Activated CD8-positive, alpha-beta memory T cell treated with anti-CD3 and anti-CD28 coated beads, Interleukin-2, amount 50 U/mL, for 1 hour (primary cell): ENCODE results near the gene ANP32E.

ENCODE experiments used
- DNase-seq: peaks from one replicate; pipeline ENCODE4 v3.0.0-alpha.2; 2020; ENCODE audit errors: extremely low read depth

The ANP32E gene

DNA sequence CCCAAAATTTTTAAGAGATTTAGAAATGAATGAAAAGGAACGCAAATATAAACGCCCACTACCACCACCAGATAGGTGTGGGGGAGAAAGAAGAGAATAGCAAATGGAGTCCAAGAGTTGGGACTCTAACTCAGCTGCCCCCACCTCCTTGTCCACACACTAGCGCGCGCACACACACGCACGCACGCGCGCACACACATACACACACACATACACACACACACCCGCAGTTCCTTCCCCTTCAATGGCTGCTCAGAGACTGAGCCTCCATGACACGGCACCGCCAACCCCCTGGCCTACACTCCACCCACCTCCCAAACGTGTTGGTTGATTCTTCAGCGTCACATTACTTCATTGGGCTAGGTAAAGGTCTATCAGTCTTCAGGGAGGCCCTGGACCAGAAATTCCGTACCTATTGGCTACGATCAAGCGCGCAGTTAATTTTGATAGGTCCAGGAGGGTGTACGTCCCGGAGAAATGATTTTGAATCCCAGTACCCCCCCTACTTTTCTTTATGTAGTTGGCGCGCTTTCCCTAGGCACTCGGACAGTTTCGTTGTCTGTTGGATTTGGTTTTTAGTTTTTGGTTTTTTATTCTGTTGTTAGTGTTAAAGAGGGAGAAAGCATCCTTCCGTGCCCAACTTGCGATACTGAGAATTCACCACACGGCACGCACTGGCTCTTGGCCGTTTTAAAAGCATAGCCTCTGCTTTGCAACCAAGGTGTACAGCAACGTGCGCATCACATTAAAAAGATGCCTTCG lies at the start of gene ANP32E:
Gene ANP32E, minus strand, starts transcription at position 261 of the 762 bp plus-strand sequence. CDS start 326 bp downstream, outside the sequence.
- peak; percentile 84 for DNase-seq

DNA sequence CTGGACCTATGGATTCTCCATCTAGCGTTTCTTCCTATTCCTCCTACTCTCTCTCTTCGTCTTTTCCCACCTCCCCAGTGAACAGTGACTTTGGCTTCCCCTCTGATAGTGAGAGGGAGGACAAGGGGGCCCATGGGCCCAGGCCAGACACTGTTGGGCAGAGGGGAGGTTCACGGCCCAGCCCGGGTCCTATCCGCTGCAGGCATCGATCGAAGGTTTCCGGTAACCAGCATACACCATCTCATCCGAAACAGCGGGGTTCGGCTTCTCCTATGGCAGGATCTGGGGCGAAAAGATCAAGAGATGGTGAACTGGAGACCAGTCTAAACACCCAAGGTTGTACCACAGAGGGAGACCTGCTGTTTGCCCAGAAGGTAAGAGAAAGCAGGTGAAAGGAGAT lies 47.3 kb upstream of the ANP32E start:
- DNase-seq = no peak

DNA sequence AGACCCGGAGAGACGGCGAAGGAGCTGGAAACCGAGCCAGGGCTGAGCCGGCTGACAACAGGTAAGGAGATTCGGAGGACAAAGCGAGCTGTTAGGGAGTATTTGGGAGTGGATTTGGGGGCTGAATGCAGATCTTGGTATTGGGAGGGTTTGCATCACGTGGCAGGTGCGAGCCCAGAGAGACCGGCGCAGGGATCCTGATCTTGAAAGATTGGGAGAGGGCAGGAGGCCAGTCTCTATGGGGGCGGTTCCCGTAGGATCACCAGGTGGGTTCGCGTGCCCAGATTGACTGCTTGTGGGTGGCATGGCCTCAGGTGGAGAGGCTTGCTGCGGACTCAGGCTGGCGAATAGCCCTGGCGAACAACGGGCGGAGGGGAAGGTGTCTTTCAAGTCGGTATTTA lies 46.6 kb upstream of the ANP32E start:
- no peak for DNase-seq

DNA sequence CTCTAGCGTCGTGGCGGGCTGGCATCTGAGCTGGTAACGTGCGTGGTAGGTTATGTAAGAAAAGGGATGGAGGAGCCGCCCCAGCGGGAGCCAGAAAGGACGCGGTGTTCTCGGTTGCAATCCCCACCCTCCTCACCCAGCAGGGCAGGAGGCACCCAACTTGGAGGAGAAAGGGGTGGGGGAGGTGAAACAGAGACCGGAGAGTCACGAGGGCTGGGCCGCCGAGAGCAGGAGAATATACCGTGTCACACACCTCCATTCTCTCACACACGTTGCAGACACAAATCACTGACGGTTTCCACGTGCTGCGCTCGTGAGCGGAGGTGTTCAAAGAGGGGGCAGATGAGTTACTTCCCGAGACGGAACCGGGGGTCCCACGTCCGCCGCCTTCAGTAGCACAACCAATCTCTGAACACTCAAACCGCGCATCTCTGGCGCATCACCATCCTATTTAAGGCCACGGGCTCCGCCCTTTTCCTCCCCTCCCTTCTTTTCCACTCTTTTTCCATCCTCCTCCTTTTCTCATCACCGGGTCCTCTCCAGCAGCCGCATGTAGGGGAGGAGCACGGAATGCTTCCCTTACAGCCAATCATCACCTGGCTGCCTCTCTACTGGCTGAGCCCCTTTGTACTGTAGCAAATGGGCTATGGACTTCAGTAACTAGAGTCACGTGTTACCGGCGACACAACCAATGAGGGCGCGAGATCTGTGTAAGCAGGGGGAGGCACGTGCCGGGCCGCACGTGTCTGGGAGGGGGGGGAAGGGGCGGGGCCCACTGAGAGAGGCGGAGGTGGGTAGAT lies 46.0 kb upstream of the ANP32E start, which contains the start of gene CIART:
Gene CIART, plus strand, starts transcription at position 797 of the 800 bp plus-strand sequence. CDS start 714 bp downstream, outside the sequence.
- peak; percentile 58 for DNase-seq

GRCh38 chr1:150281221-150281757 lies 45.4 kb upstream of the ANP32E start:
- no peak for DNase-seq

- no peak for DNase-seq
Measured at GRCh38 chr1:150280138-150280707, 44.3 kb upstream of the ANP32E start.

DNA sequence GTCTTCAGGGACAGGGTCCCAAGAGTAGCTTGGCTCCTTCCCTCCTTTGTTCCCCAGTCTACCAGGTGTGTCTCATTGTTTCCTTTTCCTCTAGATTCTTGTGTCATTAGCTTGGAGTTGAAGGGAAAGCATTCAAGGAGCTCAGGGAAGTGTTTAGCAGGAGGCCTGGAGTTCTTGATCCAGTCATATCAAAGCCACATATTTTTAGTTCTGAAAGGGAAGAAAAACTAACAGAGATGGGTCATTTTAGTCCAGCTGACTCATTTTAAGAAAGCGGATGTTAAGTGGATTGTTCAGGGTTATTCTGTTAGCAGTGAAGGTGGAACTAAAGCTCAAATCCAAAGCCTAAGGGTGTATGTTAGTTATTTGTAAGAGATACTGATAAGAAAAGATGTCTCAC lies 37.4 kb upstream of the ANP32E start:
- DNase-seq = no peak

- no peak for DNase-seq
Measured at GRCh38 chr1:150271291-150271959, 35.5 kb upstream of the ANP32E start.

DNA sequence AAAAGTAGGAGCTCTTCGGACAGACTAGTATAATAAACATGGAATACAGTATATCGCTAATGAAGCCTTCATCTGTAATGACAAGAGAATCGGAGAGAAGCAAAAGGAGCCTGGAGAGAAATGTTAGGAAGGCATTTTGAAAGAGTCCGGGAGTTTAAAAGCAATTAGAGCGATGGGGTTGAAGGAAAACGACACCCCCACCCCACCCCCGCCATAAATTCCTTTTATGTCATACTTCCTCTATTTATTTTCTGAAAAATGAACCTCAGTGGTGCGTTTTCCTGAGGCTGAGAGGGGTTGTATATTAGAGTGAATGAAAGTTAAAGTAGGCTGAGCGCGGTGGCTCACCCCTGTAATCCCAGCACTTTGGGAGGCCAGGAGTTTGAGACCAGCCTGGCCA lies 33.5 kb upstream of the ANP32E start:
- no peak for DNase-seq

- peak; percentile 82 for DNase-seq
Measured at GRCh38 chr1:150268705-150269403, 32.9 kb upstream of the ANP32E start, which contains the start of gene APH1A. Gene APH1A (minus strand): TSS chr1:150269016. CDS start chr1:150268810, 206 bp downstream.

DNA sequence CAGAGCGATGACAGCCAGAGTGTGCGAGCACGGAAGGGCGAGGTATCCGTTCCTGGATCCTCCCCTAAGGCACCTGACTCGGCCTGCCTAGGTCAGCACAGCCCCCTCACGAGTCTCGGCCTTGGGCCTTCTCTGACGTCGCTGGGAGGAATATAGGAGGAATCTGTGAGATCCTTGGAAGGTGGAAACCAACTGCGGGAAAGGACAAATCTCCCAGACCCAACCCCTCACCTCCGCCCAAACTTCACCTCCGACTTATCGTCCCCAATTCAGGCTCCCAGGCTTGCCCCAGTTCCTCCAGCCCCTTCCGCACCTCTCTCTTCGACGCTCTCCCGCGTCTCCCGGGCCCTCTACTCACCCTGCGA lies 32.4 kb upstream of the ANP32E start:
- DNase-seq = no peak

- no peak for DNase-seq
Measured at GRCh38 chr1:150267896-150268295, 32.0 kb upstream of the ANP32E start.

DNA sequence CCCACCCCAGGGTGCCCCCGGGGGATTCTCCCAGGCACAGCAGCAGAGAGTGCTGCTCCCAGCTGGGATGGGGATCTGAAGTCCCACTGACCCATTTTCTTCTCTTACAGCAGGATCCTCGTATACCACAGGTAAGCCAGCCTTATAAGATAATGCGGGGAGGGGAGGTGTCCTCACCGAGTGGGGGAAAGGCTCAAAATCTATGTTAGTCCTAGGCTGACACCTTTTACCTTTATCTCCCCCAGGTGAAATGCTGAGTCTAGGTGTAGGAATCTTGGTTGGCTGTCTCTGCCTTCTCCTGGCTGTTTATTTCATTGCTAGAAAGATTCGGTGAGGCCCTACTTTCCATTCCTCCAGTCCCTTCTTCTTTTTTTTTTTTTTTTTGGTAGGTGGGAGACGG lies 27.6 kb upstream of the ANP32E start:
- no peak for DNase-seq

DNA sequence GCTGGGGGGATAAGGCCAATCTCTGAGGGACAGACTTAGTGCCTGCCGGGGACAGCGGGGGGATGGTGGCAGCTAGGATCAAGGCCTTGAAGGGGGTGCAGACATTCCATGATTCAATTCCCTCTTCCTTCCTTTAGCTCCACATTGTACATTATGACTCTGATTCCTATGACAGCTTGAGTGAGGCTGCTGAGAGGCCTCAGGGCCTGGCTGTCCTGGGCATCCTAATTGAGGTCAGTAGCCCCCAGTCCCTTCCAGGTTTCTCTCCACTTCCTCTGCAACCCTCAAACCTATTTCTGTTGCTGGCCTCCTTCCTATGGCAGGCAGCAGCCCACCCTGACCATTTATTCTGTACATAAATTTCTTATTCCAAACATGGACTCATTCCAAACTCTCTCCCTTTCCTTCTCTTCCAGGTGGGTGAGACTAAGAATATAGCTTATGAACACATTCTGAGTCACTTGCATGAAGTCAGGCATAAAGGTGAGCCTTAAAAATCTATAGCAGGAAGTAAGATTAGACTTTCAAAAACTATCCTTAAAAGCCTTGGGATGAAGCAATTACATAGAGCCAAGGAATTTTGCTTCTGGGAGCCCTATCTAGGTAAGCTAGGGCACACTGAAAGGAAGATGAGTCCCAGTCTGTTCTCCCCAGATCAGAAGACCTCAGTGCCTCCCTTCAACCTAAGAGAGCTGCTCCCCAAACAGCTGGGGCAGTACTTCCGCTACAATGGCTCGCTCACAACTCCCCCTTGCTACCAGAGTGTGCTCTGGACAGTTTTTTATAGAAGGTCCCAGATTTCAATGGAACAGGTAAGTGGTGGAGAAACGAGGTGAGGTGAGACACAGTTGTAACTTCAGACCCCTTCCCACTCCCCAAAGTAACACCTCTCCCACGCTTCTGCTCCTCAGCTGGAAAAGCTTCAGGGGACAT lies 26.7 kb upstream of the ANP32E start:
- no peak for DNase-seq

- no peak for DNase-seq
Measured at GRCh38 chr1:150261367-150261766, 25.5 kb upstream of the ANP32E start.

GRCh38 chr1:150259758-150260669 lies 24.1 kb upstream of the ANP32E start:
- no peak for DNase-seq

- no peak for DNase-seq
Measured at GRCh38 chr1:150259217-150259616, 23.3 kb upstream of the ANP32E start.

- no peak for DNase-seq
Measured at GRCh38 chr1:150257624-150258585, 22.0 kb upstream of the ANP32E start, which contains the start of gene CA14. Gene CA14 (plus strand): TSS chr1:150257774. CDS start chr1:150258129, 355 bp downstream.
